Mammary epithelial cell (primary cell): ENCODE measurements around the gene SEMA3A.

Experiments
- EZH2 ChIP-seq: IDR thresholded peaks from 2 replicates; pipeline ENCODE4 v1.6.1; 2012; ENCODE audit warnings: low read length, inconsistent platforms, borderline replicate concordance
- TF ChIP-seq, protein P1 (sequence below), 2 donors: IDR thresholded peaks in 1 of 2; conservative IDR thresholded peaks in 1 of 2; 2 replicates each; pipeline ENCODE4 v1.5.1; 2011 to 2012; ENCODE audit warnings: inconsistent platforms in 2 of 2, low read length in 2 of 2, mild to moderate bottlenecking in 2 of 2, control low read depth in 1 of 2, low read depth in 1 of 2; ENCODE audit not compliant: insufficient read depth in 1 of 2; ENCODE audit errors: extremely low read depth in 1 of 2

DNA sequence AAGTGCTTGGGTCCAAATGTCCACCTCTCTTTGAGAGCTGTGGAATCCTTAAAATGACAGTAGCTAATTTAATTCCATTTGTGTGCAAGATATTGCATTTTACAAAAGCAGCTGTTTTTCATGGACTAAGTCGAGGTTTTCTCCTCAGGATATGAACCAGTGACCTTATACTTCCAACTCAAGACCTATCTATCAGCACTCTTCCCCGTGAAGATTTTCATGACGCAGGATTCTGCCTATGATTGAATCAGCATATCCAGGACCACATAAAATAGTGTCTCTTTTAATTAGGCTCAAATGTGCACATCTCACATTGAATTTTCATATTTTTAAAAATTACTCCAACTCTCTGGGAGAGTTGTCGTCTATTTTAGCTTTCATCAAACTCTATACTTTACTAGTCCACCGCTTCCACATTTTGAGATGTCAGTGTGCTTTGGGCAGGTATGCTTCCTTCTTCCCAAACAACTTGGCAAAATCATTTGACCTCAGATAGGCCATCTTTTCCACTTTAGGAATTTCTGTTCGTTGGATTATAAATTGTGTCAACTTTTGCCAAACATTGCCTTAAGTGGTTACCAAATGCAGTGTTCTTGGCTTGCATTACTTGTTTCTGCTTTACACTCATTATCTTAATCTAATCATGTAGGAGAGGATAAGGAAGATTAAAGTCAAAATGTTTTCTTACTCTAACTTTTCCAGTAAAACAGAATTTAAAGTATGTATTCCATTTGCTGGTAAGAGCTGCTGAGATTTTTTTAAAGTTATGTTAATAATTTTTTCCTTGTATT lies 39.4 kb downstream of the SEMA3A start:
- TF ChIP-seq, protein P1, sequence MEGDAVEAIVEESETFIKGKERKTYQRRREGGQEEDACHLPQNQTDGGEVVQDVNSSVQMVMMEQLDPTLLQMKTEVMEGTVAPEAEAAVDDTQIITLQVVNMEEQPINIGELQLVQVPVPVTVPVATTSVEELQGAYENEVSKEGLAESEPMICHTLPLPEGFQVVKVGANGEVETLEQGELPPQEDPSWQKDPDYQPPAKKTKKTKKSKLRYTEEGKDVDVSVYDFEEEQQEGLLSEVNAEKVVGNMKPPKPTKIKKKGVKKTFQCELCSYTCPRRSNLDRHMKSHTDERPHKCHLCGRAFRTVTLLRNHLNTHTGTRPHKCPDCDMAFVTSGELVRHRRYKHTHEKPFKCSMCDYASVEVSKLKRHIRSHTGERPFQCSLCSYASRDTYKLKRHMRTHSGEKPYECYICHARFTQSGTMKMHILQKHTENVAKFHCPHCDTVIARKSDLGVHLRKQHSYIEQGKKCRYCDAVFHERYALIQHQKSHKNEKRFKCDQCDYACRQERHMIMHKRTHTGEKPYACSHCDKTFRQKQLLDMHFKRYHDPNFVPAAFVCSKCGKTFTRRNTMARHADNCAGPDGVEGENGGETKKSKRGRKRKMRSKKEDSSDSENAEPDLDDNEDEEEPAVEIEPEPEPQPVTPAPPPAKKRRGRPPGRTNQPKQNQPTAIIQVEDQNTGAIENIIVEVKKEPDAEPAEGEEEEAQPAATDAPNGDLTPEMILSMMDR (conservative IDR thresholded peaks at IDR 0.05 in 1 of 2, IDR thresholded peaks at IDR 0.05 in 1 of 2; ENCODE audit: extremely low read depth in 1 of 2, insufficient read depth in 1 of 2, low read depth in 1 of 2, low read length in 2 of 2), result no peak
- no peak for TF ChIP-seq EZH2
